Effector memory CD4-positive, alpha-beta T cell (primary cell): ENCODE measurements around the gene ARHGAP10.

Source experiments
- DNase-seq, 3 donors: peaks; one replicate each; pipeline ENCODE4 v3.0.0-alpha.2; 2020
- H3K27ac ChIP-seq: 2 replicates; pipeline ENCODE4 v1.7.0; 2013; ENCODE audit warnings: mild to moderate bottlenecking, low read length, moderate library complexity; ENCODE audit not compliant: insufficient read depth, poor library complexity, severe bottlenecking
- H3K27me3 ChIP-seq: replicated peaks from 2 replicates; pipeline ENCODE4 v1.7.0; 2013; ENCODE audit warnings: mild to moderate bottlenecking, low read length; ENCODE audit not compliant: insufficient read depth, control insufficient read depth, poor library complexity, severe bottlenecking
- H3K36me3 ChIP-seq: 2 replicates; pipeline ENCODE4 v1.7.0; 2013; ENCODE audit warnings: mild to moderate bottlenecking, low read length, moderate library complexity; ENCODE audit not compliant: control insufficient read depth, insufficient read depth
- H3K4me1 ChIP-seq: 2 replicates; pipeline ENCODE4 v1.7.0; 2013; ENCODE audit warnings: low read length, mild to moderate bottlenecking; ENCODE audit not compliant: control insufficient read depth, insufficient read depth, poor library complexity, severe bottlenecking
- H3K4me3 ChIP-seq: 2 replicates; pipeline ENCODE4 v1.7.0; 2013; ENCODE audit warnings: low read length, low read depth, mild to moderate bottlenecking; ENCODE audit not compliant: insufficient read depth, poor library complexity, severe bottlenecking
- H3K9me3 ChIP-seq: 2 replicates; pipeline ENCODE4 v1.7.0; 2013; ENCODE audit warnings: mild to moderate bottlenecking, low read length, moderate library complexity; ENCODE audit not compliant: control insufficient read depth

ARHGAP10 gene

DNA sequence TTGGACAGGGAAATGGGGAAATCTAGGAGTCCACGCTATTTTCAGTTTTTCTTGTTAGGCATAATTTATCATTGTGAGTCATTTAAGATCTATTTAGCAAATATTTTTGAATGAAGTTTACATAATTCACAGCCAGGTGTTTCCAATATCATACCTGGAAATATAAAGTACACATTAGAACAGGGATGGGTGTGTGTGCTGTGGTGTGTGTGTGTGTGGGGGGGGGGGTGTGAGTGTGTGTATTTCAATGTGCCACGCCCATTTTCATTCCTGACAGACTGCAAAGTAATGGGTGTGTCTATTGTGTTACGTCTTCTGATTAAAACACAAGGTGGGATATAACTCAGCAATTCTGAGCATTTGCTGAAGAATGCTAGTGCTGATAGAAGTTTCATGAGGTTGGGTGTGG is 33.2 kb downstream of the ARHGAP10 start:
- DNase-seq, result no peak
- H3K27ac ChIP-seq, result no peak overlapping the region

DNA sequence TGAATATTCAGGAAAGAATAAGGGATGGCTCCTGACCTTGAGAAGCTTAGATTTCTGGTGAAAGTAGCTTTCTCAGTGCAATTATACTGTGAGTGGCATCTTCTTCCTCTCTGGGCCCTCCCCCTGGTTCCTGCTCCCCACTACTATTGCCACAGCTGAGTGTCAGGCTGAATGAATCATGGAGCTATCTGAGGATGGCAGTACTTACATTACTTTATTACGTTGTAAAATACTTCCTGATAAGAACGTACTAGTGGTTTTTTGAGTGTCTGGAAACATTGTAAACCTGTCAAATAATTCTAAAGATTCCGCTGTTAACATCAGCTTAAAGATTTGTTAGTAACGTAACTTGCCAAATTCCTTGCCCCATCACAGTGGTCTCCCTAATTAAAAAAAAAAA is 36.2 kb downstream of the ARHGAP10 start:
- no peak for DNase-seq
- H3K9me3 ChIP-seq, result no peaks in the 10 kb centered on the region
- H3K4me3 ChIP-seq, result no peak overlapping the region
- H3K27ac ChIP-seq, result no peak overlapping the region
- no peaks in the 10 kb centered on the region for H3K36me3 ChIP-seq
- H3K4me1 ChIP-seq, result no peaks in the 10 kb centered on the region
- H3K27me3 ChIP-seq, result no peaks in the 10 kb centered on the region

More for the DNA sequence above, 33.2 kb downstream of the ARHGAP10 start:
- Histone ChIP-seq H3K4me1 (no peaks in the 10 kb centered on the region), H3K9me3 (no peaks in the 10 kb centered on the region), H3K27me3 (no peaks in the 10 kb centered on the region), H3K36me3 (no peaks in the 10 kb centered on the region), H3K4me3 (no peak overlapping the region)

GRCh38 chr4:147769386-147769785 is 37.5 kb downstream of the ARHGAP10 start:
- no peaks in the 10 kb centered on the region for H3K36me3 ChIP-seq
- no peak for DNase-seq
- no peaks in the 10 kb centered on the region for H3K9me3 ChIP-seq
- H3K27me3 ChIP-seq, result no peaks in the 10 kb centered on the region
- no peak overlapping the region for H3K4me3 ChIP-seq
- H3K27ac ChIP-seq, result no peak overlapping the region
- no peaks in the 10 kb centered on the region for H3K4me1 ChIP-seq

DNA sequence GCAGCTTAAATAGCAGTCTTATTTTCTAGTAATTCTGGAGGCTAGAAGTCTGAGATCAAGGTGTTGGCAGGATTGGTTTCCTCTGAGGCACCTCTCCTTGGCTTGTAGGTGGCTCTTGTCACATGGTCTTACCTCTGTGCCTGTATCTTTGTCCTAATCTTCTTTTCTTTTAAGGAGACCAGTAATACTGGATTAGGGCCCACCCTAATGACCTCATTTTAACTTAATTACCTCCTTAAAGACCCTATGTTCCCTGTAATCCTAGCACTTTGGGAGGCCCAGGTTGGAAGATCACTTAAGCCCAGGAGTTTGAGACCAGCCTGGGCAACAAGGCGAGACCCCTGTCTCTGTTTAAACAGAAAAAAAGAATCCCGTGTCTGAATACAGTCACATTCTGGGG is 38.9 kb downstream of the ARHGAP10 start:
- H3K27ac ChIP-seq, result no peak overlapping the region
- DNase-seq, result no peak
- no peaks in the 10 kb centered on the region for H3K4me1 ChIP-seq
- no peak overlapping the region for H3K4me3 ChIP-seq
- no peaks in the 10 kb centered on the region for H3K27me3 ChIP-seq
- H3K36me3 ChIP-seq, result no peaks in the 10 kb centered on the region
- H3K9me3 ChIP-seq, result no peaks in the 10 kb centered on the region

DNA sequence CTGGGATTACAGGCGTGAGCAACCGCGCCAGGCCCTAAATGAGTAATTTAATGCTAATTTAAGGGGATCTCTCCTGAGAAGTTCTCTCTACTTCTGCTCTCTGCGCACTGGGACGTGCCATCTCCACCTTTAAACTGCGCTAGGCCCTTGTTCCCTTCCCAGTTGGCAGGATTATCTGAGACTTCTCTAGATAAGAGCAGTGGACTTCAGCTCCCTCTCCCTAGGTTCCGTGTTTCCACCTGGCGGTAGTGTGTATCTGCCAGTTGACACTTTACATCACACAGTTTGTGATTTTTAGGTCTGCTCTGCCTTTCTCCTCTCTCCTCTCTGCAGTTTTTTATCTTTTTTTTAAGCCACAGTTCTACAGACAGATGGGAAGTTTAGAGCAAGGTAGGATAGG is 40.2 kb downstream of the ARHGAP10 start:
- H3K9me3 ChIP-seq, result no peaks in the 10 kb centered on the region
- H3K27ac ChIP-seq, result no peak overlapping the region
- H3K36me3 ChIP-seq, result no peaks in the 10 kb centered on the region
- H3K4me1 ChIP-seq, result no peaks in the 10 kb centered on the region
- DNase-seq, result no peak
- no peak overlapping the region for H3K4me3 ChIP-seq
- H3K27me3 ChIP-seq, result no peaks in the 10 kb centered on the region

GRCh38 chr4:147772459-147772969 is 40.6 kb downstream of the ARHGAP10 start:
- Histone ChIP-seq H3K9me3 (no peaks in the 10 kb centered on the region), H3K36me3 (no peaks in the 10 kb centered on the region), H3K4me1 (no peaks in the 10 kb centered on the region), H3K27me3 (no peaks in the 10 kb centered on the region), H3K27ac (no peak overlapping the region), H3K4me3 (no peak overlapping the region)
- DNase-seq, result no peak

GRCh38 chr4:147773261-147774184 is 41.6 kb downstream of the ARHGAP10 start:
- DNase-seq, result no peak
- no peak overlapping the region for H3K27ac ChIP-seq

DNA sequence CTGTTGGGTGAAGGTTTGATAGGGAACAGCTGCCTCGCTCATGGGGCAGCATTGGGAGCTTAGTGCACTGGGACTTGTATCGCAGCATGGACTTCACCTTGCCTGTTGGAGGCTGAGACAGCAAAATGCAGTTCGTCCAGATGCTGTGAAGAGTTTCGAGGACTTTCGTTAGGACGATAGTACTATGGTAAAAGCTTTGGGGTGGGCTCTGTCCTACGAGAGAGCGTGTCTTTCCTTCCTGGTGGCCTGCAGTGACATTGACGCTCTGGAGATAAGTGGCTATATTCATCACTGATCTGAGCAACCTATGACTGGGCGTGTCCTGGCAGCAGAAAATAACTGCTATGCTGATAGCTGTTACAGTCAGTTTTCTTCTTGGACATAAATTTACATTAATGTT is 44.8 kb downstream of the ARHGAP10 start:
- Histone ChIP-seq H3K4me1 (no peaks in the 10 kb centered on the region), H3K27me3 (no peaks in the 10 kb centered on the region), H3K27ac (no peak overlapping the region), H3K4me3 (no peak overlapping the region), H3K9me3 (no peaks in the 10 kb centered on the region), H3K36me3 (no peaks in the 10 kb centered on the region)
- DNase-seq, result no peak

More at GRCh38 chr4:147773261-147774184, 41.6 kb downstream of the ARHGAP10 start:
- H3K4me3 ChIP-seq, result no peak overlapping the region
- no peaks in the 10 kb centered on the region for H3K9me3 ChIP-seq
- no peaks in the 10 kb centered on the region for H3K27me3 ChIP-seq
- H3K36me3 ChIP-seq, result no peaks in the 10 kb centered on the region
- H3K4me1 ChIP-seq, result no peaks in the 10 kb centered on the region

- Histone ChIP-seq H3K27me3 (no peaks in the 10 kb centered on the region), H3K4me3 (no peak overlapping the region), H3K27ac (no peak overlapping the region), H3K4me1 (no peaks in the 10 kb centered on the region), H3K36me3 (no peaks in the 10 kb centered on the region), H3K9me3 (no peaks in the 10 kb centered on the region)
- DNase-seq, result no peak
Observed at GRCh38 chr4:147777456-147778091, 45.7 kb downstream of the ARHGAP10 start.

GRCh38 chr4:147778942-147779341 is 47.1 kb downstream of the ARHGAP10 start:
- H3K27me3 ChIP-seq, result no peaks in the 10 kb centered on the region
- no peaks in the 10 kb centered on the region for H3K36me3 ChIP-seq
- no peak for DNase-seq
- no peak overlapping the region for H3K4me3 ChIP-seq
- H3K9me3 ChIP-seq, result no peaks in the 10 kb centered on the region
- no peak overlapping the region for H3K27ac ChIP-seq
- H3K4me1 ChIP-seq, result no peaks in the 10 kb centered on the region
